ENCODE measurements around the gene FAIM2. TPM values are rescaled to one million over a fixed set of nuclear protein-coding genes. Genes with fewer than 3 reads are reported as not detected.
"Not testable (repeated sequence)": the region's sequence is repeated elsewhere in the genome, so short reads cannot be mapped to it uniquely, and the experiment has no call there.

Gene FAIM2
- total RNA-seq, 2 experiments from 2014 or later = 0.22 to 0.56 TPM

DNA sequence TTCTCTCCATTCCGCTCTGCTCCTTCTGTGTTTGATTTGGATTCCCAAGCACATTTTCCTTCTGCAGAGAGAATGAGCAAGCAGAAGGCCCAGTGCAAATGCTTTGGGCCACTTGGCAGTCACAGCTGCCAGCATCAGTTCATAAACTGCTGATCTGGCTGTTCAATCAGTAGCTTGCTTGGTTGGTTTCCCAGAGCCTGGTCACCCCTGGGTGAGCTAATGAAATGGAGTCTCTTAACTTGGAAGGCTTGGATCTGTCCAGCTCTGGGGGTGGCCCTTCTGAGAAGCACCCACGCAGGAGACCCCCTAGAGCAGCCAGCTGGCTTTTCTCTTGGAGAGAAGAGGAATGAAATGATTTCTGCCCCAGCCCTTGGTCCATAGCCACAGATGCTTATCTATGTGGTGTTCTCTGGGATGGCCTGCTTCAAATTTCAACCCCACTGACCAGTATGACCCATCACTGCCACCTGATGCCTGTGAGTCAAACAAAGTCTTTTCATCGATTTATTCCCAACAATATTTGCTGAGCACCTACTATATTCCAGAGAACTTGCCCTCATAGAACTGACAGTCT, 30.3 kb downstream of the FAIM2 start:
- H3K27me3 Mint-ChIP-seq = no peaks in the 10 kb centered on the region
- H3K36me3 Mint-ChIP-seq (ENCODE audit: low read depth) = no peaks in the 10 kb centered on the region
- H3K4me1 Mint-ChIP-seq (ENCODE audit: low read depth) = no peaks in the 10 kb centered on the region
- intact Hi-C loops (cut with micrococcal nuclease) = no loop called here
- H3K4me3 Mint-ChIP-seq = no peak overlapping the region
- CTCF ChIA-PET = interaction anchor here (1.2 to 1.4 kb wide), 2 partner anchors 9 to 93 kb away, joined by 3 read pairs; no protein-coding TSS in a partner anchor
- TF ChIP-seq, protein P1, sequence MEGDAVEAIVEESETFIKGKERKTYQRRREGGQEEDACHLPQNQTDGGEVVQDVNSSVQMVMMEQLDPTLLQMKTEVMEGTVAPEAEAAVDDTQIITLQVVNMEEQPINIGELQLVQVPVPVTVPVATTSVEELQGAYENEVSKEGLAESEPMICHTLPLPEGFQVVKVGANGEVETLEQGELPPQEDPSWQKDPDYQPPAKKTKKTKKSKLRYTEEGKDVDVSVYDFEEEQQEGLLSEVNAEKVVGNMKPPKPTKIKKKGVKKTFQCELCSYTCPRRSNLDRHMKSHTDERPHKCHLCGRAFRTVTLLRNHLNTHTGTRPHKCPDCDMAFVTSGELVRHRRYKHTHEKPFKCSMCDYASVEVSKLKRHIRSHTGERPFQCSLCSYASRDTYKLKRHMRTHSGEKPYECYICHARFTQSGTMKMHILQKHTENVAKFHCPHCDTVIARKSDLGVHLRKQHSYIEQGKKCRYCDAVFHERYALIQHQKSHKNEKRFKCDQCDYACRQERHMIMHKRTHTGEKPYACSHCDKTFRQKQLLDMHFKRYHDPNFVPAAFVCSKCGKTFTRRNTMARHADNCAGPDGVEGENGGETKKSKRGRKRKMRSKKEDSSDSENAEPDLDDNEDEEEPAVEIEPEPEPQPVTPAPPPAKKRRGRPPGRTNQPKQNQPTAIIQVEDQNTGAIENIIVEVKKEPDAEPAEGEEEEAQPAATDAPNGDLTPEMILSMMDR (IDR thresholded peaks at IDR 0.05) = no peak
- DNase-seq = no peak
- H3K27ac Mint-ChIP-seq = no peak overlapping the region
- POLR2A ChIA-PET = no interaction called here
- ATAC-seq = no peak
- peaks cover 8% of the 10 kb centered on the region for H3K9me3 Mint-ChIP-seq

DNA sequence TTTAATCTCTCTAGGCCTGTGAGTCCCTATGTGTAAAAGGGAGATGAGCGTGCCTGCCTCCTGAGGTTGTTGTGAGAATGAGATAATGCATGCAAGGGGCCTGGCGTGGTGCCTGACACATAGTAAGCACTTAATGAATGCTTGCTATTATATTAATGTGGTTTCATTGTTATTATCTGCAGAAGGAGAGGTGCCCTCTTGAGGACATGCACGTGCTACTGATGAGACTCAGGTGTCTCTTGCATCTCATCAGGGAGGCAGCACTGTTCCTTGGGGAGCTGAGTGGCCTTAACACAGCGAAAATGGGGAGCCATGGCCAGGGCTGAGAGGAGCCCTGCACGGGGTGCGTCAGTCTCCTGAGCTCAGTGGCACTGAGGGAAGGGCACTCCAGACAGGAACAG, 30.9 kb downstream of the FAIM2 start:
- H3K4me1 Mint-ChIP-seq (ENCODE audit: low read depth) = no peaks in the 10 kb centered on the region
- no peaks in the 10 kb centered on the region for H3K36me3 Mint-ChIP-seq (ENCODE audit: low read depth)
- H3K27me3 Mint-ChIP-seq = no peaks in the 10 kb centered on the region
- DNase-seq (no peak), ATAC-seq (no peak)
- no peak overlapping the region for H3K27ac Mint-ChIP-seq
- CTCF ChIA-PET = interaction anchor here (1.4 kb wide), 1 partner anchor 9 kb away, joined by 3 read pairs; no protein-coding TSS in a partner anchor
- intact Hi-C loops (cut with micrococcal nuclease) = no loop called here
- TF ChIP-seq, protein P1 (IDR thresholded peaks at IDR 0.05) = no peak
- H3K9me3 Mint-ChIP-seq = peaks cover 2% of the 10 kb centered on the region
- H3K4me3 Mint-ChIP-seq = no peak overlapping the region
- POLR2A ChIA-PET = no interaction called here

DNA sequence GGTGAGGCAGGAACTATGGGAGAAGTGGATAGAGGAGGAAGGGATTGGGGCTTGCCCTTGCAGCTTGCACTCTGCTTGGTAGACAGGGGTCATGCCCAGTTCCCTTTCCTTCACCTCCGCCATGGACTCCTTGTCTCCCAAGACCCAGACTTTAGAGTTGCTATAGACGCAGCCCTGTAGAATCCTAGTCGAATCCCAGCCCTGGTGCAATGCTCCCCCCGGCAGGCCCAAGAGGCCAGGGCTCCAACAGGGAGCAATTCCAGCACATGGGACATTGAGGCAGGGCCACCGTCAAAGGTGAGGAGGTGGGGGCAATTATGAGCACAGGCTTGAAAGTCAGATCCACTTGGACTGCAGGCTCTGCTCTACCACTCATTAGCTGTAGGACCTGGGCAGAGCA, 31.3 kb downstream of the FAIM2 start:
- intact Hi-C loops (cut with micrococcal nuclease) = no loop called here
- Mint-ChIP-seq H3K27ac (no peak overlapping the region), H3K36me3 (ENCODE audit: low read depth) (no peaks in the 10 kb centered on the region), H3K9me3 (no peaks in the 10 kb centered on the region), H3K4me1 (ENCODE audit: low read depth) (no peaks in the 10 kb centered on the region), H3K4me3 (no peak overlapping the region), H3K27me3 (no peaks in the 10 kb centered on the region)
- ATAC-seq = no peak
- ChIA-PET CTCF (interaction anchor here (0.9 to 3.6 kb wide), 3 partner anchors 8 to 94 kb away, joined by 3 to 17 read pairs (median 3); no protein-coding TSS in a partner anchor), POLR2A (no interaction called here)
- no peak for DNase-seq
- TF ChIP-seq, protein P1 (IDR thresholded peaks at IDR 0.05) = no peak

- CTCF ChIA-PET = interaction anchor here (0.9 to 3.6 kb wide), 4 partner anchors 76 to 260 kb away, joined by 3 to 17 read pairs (median 4); no protein-coding TSS in a partner anchor
- H3K4me1 Mint-ChIP-seq (ENCODE audit: low read depth); POLR2A ChIA-PET; ATAC-seq; H3K9me3 Mint-ChIP-seq; H3K4me3 Mint-ChIP-seq; DNase-seq; H3K36me3 Mint-ChIP-seq (ENCODE audit: low read depth); H3K27me3 Mint-ChIP-seq; intact Hi-C loops (cut with micrococcal nuclease); H3K27ac Mint-ChIP-seq: not testable (repeated sequence)
Observed at GRCh38 chr12:49871811-49872251, 31.9 kb downstream of the FAIM2 start.

DNA sequence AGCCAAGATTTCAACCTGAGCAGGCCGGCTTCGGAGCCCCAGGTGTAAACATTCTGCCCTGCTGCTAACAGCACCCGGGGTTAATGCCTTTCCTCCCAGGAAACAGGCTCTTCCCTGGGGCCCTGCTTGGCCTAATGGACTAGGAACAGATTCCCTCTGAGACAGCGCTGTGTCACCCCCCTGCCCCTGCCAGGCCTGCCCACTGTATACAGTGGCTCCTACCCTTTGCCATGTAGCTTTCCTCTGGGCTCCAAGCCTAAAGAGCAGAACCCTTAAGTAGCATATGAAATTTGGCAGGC, 32.5 kb downstream of the FAIM2 start:
- Mint-ChIP-seq H3K27me3 (no peaks in the 10 kb centered on the region), H3K9me3 (no peaks in the 10 kb centered on the region), H3K4me3 (no peak overlapping the region), H3K27ac (no peak overlapping the region), H3K4me1 (ENCODE audit: low read depth) (no peaks in the 10 kb centered on the region), H3K36me3 (ENCODE audit: low read depth) (no peaks in the 10 kb centered on the region)
- DNase-seq (no peak), ATAC-seq (no peak)
- intact Hi-C loops (cut with micrococcal nuclease) = no loop called here
- TF ChIP-seq, protein P1 (IDR thresholded peaks at IDR 0.05) = no peak
- CTCF ChIA-PET = interaction anchor here (1.1 to 3.6 kb wide), 4 partner anchors 94 to 259 kb away, joined by 3 to 17 read pairs (median 4); no protein-coding TSS in a partner anchor
- POLR2A ChIA-PET = no interaction called here

Data from activated CD8-positive, alpha-beta T cell treated with anti-CD3 and anti-CD28 coated beads for 36 hours (primary cell).